Hepatocyte (in vitro differentiated cells): Measurements from ENCODE around the gene NEDD1. TPM values are rescaled to one million over a fixed set of nuclear protein-coding genes. Genes with fewer than 3 reads are reported as not detected.

Source experiments
- DNase-seq: peaks from one replicate; pipeline ENCODE4 v3.0.0-alpha.2; 2016; ENCODE audit warnings: low spot score
- H2AFZ ChIP-seq: fragments of 200-600 bp; sonication (generic); 2 replicates; pipeline ENCODE4 v1.6.0; 2016; ENCODE audit warnings: antibody characterized with exemption, mild to moderate bottlenecking
- H3K27ac ChIP-seq: fragments of 200-600 bp; sonication (generic); 2 replicates; pipeline ENCODE4 v1.5.1; 2016; ENCODE audit warnings: mild to moderate bottlenecking
- H3K27me3 ChIP-seq: fragments of 200-600 bp; sonication (generic); 2 replicates; pipeline ENCODE4 v1.6.1; 2016
- H3K36me3 ChIP-seq: fragments of 200-600 bp; sonication (generic); replicated peaks from 2 replicates; pipeline ENCODE4 v1.5.1; 2016; ENCODE audit warnings: low read depth; ENCODE audit not compliant: insufficient read depth
- H3K4me1 ChIP-seq: fragments of 200-600 bp; sonication (generic); 2 replicates; pipeline ENCODE4 v1.5.1; 2016; ENCODE audit warnings: mild to moderate bottlenecking, moderate library complexity; ENCODE audit not compliant: insufficient read depth
- H3K4me2 ChIP-seq: fragments of 200-600 bp; sonication (generic); 2 replicates; pipeline ENCODE4 v1.6.0; 2016
- H3K4me3 ChIP-seq: fragments of 200-600 bp; sonication (generic); 2 replicates; pipeline ENCODE4 v1.5.1; 2016; ENCODE audit warnings: mild to moderate bottlenecking
- H3K79me2 ChIP-seq: fragments of 200-600 bp; sonication (generic); 2 replicates; pipeline ENCODE4 v1.6.0; 2017; ENCODE audit warnings: mild to moderate bottlenecking
- H3K9me2 ChIP-seq: fragments of 200-600 bp; sonication (generic); replicated peaks from 2 replicates; pipeline ENCODE4 v1.6.0; 2017; ENCODE audit warnings: mild to moderate bottlenecking; ENCODE audit not compliant: insufficient read depth
- H3K9me3 ChIP-seq: fragments of 200-600 bp; sonication (generic); 2 replicates; pipeline ENCODE4 v1.5.1; 2016; ENCODE audit warnings: low read depth, mild to moderate bottlenecking
- H4K20me1 ChIP-seq: fragments of 200-600 bp; sonication (generic); 2 replicates; pipeline ENCODE4 v1.6.0; 2016; ENCODE audit warnings: mild to moderate bottlenecking; ENCODE audit not compliant: insufficient read depth, poor library complexity, severe bottlenecking
- EZH2 ChIP-seq: fragments of 200-600 bp; sonication (generic); IDR thresholded peaks from 2 replicates; pipeline ENCODE4 v1.6.1; 2016; ENCODE audit warnings: antibody characterized with exemption, mild to moderate bottlenecking, borderline replicate concordance
- EZH2phosphoT487 ChIP-seq: fragments of 200-600 bp; sonication (generic); IDR thresholded peaks from one replicate; pipeline ENCODE4 v1.6.1; 2018; ENCODE audit warnings: antibody characterized with exemption, mild to moderate bottlenecking, low read depth, moderate library complexity; ENCODE audit not compliant: unreplicated experiment, severe bottlenecking
- WGBS: methylation state at CpG from one replicate; pipeline ENCODE4 v1.1.6; 2016; ENCODE audit warnings: low lambda C conversion rate; ENCODE audit errors: missing lambda C conversion rate; 5-methylcytosine and 5-hydroxymethylcytosine counted together
- polyA plus RNA-seq: library from polyadenylated mRNA; unstranded; fragments of >200 nt; fragmentation: Nextera tagmentation; extraction: Ambion mirVana; gene quantifications from 2 replicates; pipeline ENCODE4 v1.2.1, GENCODE V29; 2016
- total RNA-seq: library from RNA; depleted of rRNA; stranded (reverse); fragments of >200 nt; gene quantifications from 2 replicates; pipeline ENCODE4 v1.2.3, GENCODE V29; 2014
- TF ChIP-seq, protein P1 (sequence below): fragments of 200-600 bp; sonication (generic); IDR thresholded peaks from 2 replicates; pipeline ENCODE4 v1.5.1; 2016; ENCODE audit warnings: antibody characterized with exemption, mild to moderate bottlenecking; ENCODE audit not compliant: poor library complexity

Gene NEDD1
- total and polyA plus RNA-seq, 2 experiments from 2014 or later = 17.6 to 34.7 TPM

DNA sequence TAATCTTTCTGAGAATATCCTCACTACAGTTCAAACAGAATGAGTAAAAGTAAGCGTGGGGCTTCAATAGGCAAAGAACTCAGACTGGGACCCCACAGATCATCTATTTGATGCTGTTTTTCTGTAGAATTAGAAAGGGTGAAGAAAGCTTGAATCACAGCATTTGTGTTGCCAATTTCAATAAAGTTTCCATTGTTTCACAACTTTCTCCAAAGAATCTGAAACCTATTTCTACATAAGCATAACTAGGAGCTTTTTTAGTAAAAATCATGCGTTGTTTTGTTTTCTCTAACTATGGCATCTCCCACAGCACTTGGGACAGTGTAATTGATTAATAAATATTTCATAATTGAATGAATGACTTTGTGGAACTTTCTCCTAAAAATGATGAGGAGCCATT is 16.7 kb upstream of the NEDD1 start:
- no peak overlapping the region for H3K4me2 ChIP-seq
- no peaks in the 10 kb centered on the region for H3K9me2 ChIP-seq
- no peaks in the 10 kb centered on the region for H3K36me3 ChIP-seq
- no peak overlapping the region for H2AFZ ChIP-seq
- H3K27ac ChIP-seq = no peak overlapping the region
- H3K4me3 ChIP-seq = no peak overlapping the region
- WGBS = 93% methylated on average over 2 of the region's 2 CpGs
- no peaks in the 10 kb centered on the region for H4K20me1 ChIP-seq
- no peak for DNase-seq
- peaks cover 10% of the 10 kb centered on the region for H3K4me1 ChIP-seq
- H3K79me2 ChIP-seq = no peaks in the 10 kb centered on the region
- H3K27me3 ChIP-seq = no peaks in the 10 kb centered on the region
- TF ChIP-seq EZH2phosphoT487 (no peak), EZH2 (no peak)
- TF ChIP-seq, protein P1, sequence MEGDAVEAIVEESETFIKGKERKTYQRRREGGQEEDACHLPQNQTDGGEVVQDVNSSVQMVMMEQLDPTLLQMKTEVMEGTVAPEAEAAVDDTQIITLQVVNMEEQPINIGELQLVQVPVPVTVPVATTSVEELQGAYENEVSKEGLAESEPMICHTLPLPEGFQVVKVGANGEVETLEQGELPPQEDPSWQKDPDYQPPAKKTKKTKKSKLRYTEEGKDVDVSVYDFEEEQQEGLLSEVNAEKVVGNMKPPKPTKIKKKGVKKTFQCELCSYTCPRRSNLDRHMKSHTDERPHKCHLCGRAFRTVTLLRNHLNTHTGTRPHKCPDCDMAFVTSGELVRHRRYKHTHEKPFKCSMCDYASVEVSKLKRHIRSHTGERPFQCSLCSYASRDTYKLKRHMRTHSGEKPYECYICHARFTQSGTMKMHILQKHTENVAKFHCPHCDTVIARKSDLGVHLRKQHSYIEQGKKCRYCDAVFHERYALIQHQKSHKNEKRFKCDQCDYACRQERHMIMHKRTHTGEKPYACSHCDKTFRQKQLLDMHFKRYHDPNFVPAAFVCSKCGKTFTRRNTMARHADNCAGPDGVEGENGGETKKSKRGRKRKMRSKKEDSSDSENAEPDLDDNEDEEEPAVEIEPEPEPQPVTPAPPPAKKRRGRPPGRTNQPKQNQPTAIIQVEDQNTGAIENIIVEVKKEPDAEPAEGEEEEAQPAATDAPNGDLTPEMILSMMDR = no peak
- no peaks in the 10 kb centered on the region for H3K9me3 ChIP-seq

DNA sequence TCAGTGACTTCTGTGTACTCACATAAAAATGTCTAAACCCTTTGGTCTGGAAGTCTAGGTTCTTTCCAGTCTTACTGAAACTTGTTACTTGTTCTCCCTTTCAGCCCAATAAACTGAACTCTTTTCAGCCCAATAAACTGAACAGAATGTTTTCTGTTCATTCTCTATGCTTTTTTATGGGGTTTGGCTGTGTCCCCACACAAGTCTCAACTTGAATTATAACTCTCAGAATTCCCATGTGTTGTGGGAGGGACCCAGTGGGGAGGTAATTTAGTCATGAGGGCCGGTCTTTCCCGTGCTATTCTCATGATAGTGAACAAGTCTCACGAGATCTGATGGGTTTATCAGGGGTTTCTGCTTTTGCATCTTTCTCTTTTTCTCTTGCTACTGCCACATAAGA is 15.0 kb upstream of the NEDD1 start:
- no peak overlapping the region for H2AFZ ChIP-seq
- H3K36me3 ChIP-seq = no peaks in the 10 kb centered on the region
- H3K9me2 ChIP-seq = no peaks in the 10 kb centered on the region
- no peaks in the 10 kb centered on the region for H4K20me1 ChIP-seq
- H3K4me2 ChIP-seq = no peak overlapping the region
- no peaks in the 10 kb centered on the region for H3K27me3 ChIP-seq
- H3K4me1 ChIP-seq = peaks cover 4% of the 10 kb centered on the region
- H3K4me3 ChIP-seq = no peak overlapping the region
- H3K9me3 ChIP-seq = no peaks in the 10 kb centered on the region
- H3K79me2 ChIP-seq = no peaks in the 10 kb centered on the region
- no peak for TF ChIP-seq EZH2
- TF ChIP-seq EZH2phosphoT487 = no peak
- TF ChIP-seq, protein P1 = no peak
- DNase-seq = no peak
- 79% methylated on average over 3 of the region's 3 CpGs for WGBS
- no peak overlapping the region for H3K27ac ChIP-seq

DNA sequence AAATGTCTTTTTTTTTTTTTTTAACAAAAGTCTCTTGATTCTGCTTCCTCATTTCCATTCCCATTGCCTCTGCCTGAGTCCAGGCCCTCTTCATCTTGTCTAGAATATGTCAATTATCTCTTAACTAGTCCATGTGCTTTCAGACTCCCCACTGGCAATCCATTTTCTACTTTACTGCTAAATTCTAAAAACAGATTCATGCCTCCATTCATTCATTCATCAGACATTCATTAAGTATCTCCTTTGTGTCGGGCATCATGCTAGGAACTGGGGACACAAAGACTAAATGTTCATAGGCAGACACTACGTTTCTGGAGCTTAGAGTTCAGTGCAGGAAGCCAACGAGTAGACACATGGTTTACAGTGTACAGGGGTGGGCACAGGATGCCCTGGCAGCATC is 9.6 kb upstream of the NEDD1 start:
- Histone ChIP-seq H3K36me3 (no peaks in the 10 kb centered on the region), H2AFZ (no peak overlapping the region), H4K20me1 (no peaks in the 10 kb centered on the region), H3K4me3 (no peak overlapping the region), H3K27me3 (peaks cover 2% of the 10 kb centered on the region), H3K4me2 (no peak overlapping the region), H3K27ac (no peak overlapping the region), H3K4me1 (no peaks in the 10 kb centered on the region), H3K9me2 (no peaks in the 10 kb centered on the region), H3K79me2 (no peaks in the 10 kb centered on the region), H3K9me3 (no peaks in the 10 kb centered on the region)
- WGBS = 75% methylated on average over 3 of the region's 3 CpGs
- no peak for TF ChIP-seq EZH2phosphoT487
- no peak for DNase-seq

DNA sequence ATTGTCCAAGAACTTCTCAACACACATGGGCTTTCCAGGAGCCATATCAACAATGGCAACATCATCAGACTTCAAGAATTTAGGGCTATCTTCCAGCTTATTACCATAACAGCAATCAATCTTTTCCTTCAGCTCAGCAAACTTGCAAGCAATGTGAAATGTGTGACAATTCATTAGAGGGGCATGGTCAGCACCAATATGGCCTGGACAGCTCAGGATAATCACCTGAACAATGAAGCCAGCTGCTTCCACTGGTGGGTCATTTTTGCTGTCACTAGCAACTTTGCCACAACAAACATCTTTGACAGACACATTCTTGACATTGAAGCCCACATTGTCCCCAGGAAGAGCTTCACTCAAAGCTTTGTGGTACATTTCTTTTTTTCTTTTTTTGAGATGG is 5.9 kb upstream of the NEDD1 start:
- Histone ChIP-seq H2AFZ (no peak overlapping the region), H3K4me3 (no peak overlapping the region), H3K9me3 (no peaks in the 10 kb centered on the region), H4K20me1 (no peaks in the 10 kb centered on the region), H3K4me2 (no peak overlapping the region), H3K36me3 (no peaks in the 10 kb centered on the region), H3K27me3 (peaks cover 2% of the 10 kb centered on the region), H3K27ac (no peak overlapping the region), H3K4me1 (no peaks in the 10 kb centered on the region), H3K9me2 (no peaks in the 10 kb centered on the region), H3K79me2 (no peaks in the 10 kb centered on the region)
- no peak for DNase-seq
- TF ChIP-seq EZH2 (no peak), EZH2phosphoT487 (no peak)
- TF ChIP-seq, protein P1 = no peak
